Neural progenitor cell (in vitro differentiated cells): ENCODE results near the gene STK24.

Experiments
- EZH2 ChIP-seq: fragments of 200-600 bp; sonication (generic); IDR thresholded peaks from 2 replicates; pipeline ENCODE4 v1.6.1; 2017; ENCODE audit warnings: antibody characterized with exemption, mild to moderate bottlenecking, moderate library complexity
- EZH2phosphoT487 ChIP-seq: fragments of 200-600 bp; sonication (generic); IDR thresholded peaks from 2 replicates; pipeline ENCODE4 v1.6.1; 2017; ENCODE audit warnings: antibody characterized with exemption
- TF ChIP-seq, protein P1 (sequence below): fragments of 200-600 bp; sonication (generic); IDR thresholded peaks from 2 replicates; pipeline ENCODE4 v1.5.1; 2017; ENCODE audit warnings: antibody characterized with exemption, mild to moderate bottlenecking

DNA sequence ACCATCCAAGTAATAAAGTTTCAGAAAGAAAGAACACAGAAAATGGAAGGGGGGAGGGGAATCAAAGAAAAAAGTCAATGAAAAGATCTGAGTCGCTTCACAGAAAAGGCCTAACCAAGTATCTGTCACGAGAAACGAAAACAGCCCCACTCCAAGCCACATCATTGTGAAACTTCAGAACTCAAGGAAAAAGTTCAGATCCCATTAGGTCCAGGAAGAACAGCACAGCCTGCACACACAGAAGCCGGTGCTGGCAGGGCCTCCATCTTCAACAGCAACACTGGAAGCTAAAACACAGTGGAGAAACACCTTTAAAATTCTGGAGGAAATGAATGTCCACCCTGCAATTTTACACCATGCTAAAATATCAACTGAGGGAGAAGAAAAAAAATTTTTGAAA lies 8.0 kb downstream of the STK24 start:
- TF ChIP-seq EZH2 (no peak), EZH2phosphoT487 (no peak)
- TF ChIP-seq, protein P1, sequence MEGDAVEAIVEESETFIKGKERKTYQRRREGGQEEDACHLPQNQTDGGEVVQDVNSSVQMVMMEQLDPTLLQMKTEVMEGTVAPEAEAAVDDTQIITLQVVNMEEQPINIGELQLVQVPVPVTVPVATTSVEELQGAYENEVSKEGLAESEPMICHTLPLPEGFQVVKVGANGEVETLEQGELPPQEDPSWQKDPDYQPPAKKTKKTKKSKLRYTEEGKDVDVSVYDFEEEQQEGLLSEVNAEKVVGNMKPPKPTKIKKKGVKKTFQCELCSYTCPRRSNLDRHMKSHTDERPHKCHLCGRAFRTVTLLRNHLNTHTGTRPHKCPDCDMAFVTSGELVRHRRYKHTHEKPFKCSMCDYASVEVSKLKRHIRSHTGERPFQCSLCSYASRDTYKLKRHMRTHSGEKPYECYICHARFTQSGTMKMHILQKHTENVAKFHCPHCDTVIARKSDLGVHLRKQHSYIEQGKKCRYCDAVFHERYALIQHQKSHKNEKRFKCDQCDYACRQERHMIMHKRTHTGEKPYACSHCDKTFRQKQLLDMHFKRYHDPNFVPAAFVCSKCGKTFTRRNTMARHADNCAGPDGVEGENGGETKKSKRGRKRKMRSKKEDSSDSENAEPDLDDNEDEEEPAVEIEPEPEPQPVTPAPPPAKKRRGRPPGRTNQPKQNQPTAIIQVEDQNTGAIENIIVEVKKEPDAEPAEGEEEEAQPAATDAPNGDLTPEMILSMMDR, result no peak
